ENCODE measurements around the gene SPEF2. TPM values are rescaled to one million over a fixed set of nuclear protein-coding genes. Genes with fewer than 3 reads are reported as not detected.

SPEF2 gene
- total RNA-seq, 1 donor from 2014 or later, result 15.1 TPM

DNA sequence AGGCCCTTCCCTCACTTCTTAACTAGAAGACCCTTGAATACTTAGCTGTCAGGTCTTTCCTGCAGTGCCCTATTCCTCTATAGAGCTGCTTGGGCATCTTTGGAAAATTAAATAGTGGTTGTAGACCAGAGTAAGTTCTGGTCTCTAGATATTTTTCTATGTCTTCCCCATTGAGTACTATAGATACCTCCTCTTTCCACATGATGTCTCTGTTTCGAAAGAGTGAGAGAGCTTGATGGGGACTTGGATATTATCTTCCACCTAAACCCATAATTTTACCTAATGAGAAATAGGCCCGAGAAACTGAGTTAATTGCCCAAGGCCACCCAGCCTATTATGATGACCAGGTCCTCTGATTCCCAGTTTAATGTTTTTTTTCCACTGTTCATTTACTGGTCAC is 40.2 kb downstream of the SPEF2 start:
- H3K27ac Mint-ChIP-seq, result no peak overlapping the region
- H3K4me3 Mint-ChIP-seq, result no peak overlapping the region
- TF ChIP-seq, protein P1, sequence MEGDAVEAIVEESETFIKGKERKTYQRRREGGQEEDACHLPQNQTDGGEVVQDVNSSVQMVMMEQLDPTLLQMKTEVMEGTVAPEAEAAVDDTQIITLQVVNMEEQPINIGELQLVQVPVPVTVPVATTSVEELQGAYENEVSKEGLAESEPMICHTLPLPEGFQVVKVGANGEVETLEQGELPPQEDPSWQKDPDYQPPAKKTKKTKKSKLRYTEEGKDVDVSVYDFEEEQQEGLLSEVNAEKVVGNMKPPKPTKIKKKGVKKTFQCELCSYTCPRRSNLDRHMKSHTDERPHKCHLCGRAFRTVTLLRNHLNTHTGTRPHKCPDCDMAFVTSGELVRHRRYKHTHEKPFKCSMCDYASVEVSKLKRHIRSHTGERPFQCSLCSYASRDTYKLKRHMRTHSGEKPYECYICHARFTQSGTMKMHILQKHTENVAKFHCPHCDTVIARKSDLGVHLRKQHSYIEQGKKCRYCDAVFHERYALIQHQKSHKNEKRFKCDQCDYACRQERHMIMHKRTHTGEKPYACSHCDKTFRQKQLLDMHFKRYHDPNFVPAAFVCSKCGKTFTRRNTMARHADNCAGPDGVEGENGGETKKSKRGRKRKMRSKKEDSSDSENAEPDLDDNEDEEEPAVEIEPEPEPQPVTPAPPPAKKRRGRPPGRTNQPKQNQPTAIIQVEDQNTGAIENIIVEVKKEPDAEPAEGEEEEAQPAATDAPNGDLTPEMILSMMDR (conservative IDR thresholded peaks at IDR 0.05), result no peak
- peaks cover 14% of the 10 kb centered on the region for H3K36me3 Mint-ChIP-seq
- no peaks in the 10 kb centered on the region for H3K27me3 Mint-ChIP-seq
- peaks cover 3% of the 10 kb centered on the region for H3K9me3 Mint-ChIP-seq
- DNase-seq (ENCODE audit: extremely low spot score, unreplicated experiment), result no peak
- H3K4me1 Mint-ChIP-seq (ENCODE audit: unreplicated experiment), result peaks cover 4% of the 10 kb centered on the region

DNA sequence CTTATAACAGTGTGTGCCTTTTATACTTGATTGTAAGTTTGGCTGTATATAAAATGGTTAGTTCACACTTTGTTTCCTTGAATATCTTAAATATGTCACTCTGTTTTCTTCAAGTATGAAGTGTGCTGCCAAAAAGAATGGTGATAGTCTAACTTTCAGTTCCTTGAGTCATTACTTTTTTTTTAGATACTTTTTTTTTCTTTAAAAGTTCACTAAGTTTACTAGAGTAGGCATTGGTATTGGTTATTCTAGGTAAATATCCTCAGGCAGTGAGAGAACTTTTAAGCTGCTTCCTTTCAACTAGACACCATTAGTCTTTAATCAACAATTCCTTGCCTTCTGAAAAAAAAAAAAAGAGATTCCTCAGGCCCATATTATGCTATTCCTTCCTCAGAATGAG is 41.9 kb downstream of the SPEF2 start:
- Mint-ChIP-seq H3K9me3 (peaks cover 3% of the 10 kb centered on the region), H3K27ac (no peak overlapping the region), H3K27me3 (no peaks in the 10 kb centered on the region), H3K4me3 (no peak overlapping the region), H3K36me3 (peaks cover 22% of the 10 kb centered on the region), H3K4me1 (ENCODE audit: unreplicated experiment) (peaks cover 4% of the 10 kb centered on the region)
- DNase-seq (ENCODE audit: extremely low spot score, unreplicated experiment), result no peak
- TF ChIP-seq, protein P1 (conservative IDR thresholded peaks at IDR 0.05), result no peak

DNA sequence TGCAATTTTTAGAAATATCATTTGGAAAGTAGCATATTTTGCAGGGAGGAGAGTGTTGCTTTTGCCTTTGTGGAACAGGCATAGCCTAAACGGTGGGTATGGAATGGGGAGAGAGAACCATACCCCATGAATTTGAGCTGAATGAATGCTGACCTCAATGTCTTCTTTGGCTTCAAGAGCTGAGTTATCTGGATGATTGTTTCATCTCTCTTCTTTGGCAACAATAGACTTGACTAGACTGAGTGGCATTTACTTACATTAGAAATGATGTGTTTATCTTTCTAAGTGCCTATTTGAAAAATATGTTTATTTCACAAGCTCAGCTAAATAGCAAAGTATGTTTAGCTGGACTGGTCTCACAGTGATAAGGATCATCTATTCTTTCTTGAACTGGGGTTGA is 42.8 kb downstream of the SPEF2 start:
- Mint-ChIP-seq H3K36me3 (peaks cover 22% of the 10 kb centered on the region), H3K9me3 (peaks cover 3% of the 10 kb centered on the region), H3K27me3 (no peaks in the 10 kb centered on the region), H3K27ac (no peak overlapping the region), H3K4me1 (ENCODE audit: unreplicated experiment) (peaks cover 4% of the 10 kb centered on the region), H3K4me3 (no peak overlapping the region)
- TF ChIP-seq, protein P1 (conservative IDR thresholded peaks at IDR 0.05), result no peak
- DNase-seq (ENCODE audit: extremely low spot score, unreplicated experiment), result no peak

DNA sequence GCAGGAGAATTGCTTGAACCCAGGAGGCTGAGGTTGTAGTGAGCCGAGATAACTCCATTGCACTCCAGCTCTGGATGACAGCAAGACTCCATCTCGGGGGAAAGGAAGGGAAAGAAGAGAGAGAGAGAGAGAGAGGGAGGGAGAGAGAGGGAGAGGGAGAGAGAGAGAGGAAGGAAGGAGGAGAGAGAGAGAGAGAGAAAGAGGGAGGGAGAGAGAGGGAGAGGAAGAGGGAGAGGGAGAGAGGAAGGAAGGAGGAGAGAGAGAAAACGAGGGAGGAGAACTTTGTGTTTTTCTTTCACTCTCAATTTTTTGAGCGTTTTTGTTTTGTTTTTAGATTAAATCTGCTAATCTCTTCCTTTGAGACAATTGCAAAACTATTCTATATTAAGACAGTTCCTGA is 46.9 kb downstream of the SPEF2 start:
- TF ChIP-seq, protein P1 (conservative IDR thresholded peaks at IDR 0.05), result no peak
- DNase-seq (ENCODE audit: extremely low spot score, unreplicated experiment), result no peak
- H3K4me3 Mint-ChIP-seq, result no peak overlapping the region
- no peaks in the 10 kb centered on the region for H3K4me1 Mint-ChIP-seq (ENCODE audit: unreplicated experiment)
- H3K36me3 Mint-ChIP-seq, result peaks cover 26% of the 10 kb centered on the region
- H3K27ac Mint-ChIP-seq, result no peak overlapping the region
- no peaks in the 10 kb centered on the region for H3K27me3 Mint-ChIP-seq
- H3K9me3 Mint-ChIP-seq, result peaks cover 3% of the 10 kb centered on the region

DNA sequence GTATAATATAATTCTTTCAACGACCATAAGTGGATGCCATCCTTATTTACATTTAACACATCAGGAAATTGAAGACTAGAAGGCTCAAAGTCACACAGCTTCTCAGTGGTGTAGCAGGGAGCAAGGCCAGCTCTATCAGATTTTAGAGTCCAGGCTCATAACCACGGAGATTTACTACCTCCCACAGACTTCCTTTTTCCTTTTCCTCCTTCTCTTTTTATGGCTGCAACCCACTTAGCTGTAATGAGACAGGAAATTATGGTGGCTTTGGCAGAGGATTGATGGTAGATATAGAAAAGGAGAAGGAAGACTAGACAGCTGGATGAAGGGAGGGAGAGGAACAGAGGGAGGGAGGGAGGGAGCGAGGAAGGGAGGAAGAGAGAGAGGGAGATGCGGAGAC is 47.4 kb downstream of the SPEF2 start:
- no peak for DNase-seq (ENCODE audit: extremely low spot score, unreplicated experiment)
- Mint-ChIP-seq H3K9me3 (peaks cover 3% of the 10 kb centered on the region), H3K36me3 (peaks cover 26% of the 10 kb centered on the region), H3K4me1 (ENCODE audit: unreplicated experiment) (no peaks in the 10 kb centered on the region), H3K27me3 (no peaks in the 10 kb centered on the region), H3K4me3 (no peak overlapping the region), H3K27ac (no peak overlapping the region)
- TF ChIP-seq, protein P1 (conservative IDR thresholded peaks at IDR 0.05), result no peak

DNA sequence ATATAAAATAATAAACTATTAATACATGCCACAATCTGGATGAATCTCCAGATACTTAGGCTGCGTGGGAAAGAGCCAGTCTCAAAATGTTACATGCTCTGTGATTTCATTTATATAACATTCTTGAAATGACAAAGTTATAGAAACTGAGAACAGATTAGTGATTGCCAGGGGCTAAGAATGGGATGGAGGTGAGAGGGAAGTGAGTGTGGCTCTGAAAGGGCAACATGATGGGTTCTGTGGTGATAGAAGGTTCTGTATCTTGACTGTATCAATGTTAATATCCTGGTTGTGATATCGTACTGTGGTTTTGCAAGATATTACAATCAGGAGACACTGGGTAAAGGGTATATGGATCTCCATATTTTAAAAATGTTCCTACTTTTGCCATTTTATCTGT is 50.7 kb downstream of the SPEF2 start:
- H3K36me3 Mint-ChIP-seq, result peaks cover 12% of the 10 kb centered on the region
- no peaks in the 10 kb centered on the region for H3K27me3 Mint-ChIP-seq
- TF ChIP-seq, protein P1 (conservative IDR thresholded peaks at IDR 0.05), result no peak
- no peak overlapping the region for H3K27ac Mint-ChIP-seq
- no peaks in the 10 kb centered on the region for H3K4me1 Mint-ChIP-seq (ENCODE audit: unreplicated experiment)
- no peaks in the 10 kb centered on the region for H3K9me3 Mint-ChIP-seq
- DNase-seq (ENCODE audit: extremely low spot score, unreplicated experiment), result no peak
- H3K4me3 Mint-ChIP-seq, result no peak overlapping the region

All from type B pancreatic cell (in vitro differentiated cells).